ENCODE measurements around the gene TRMT13.

Gene TRMT13

DNA sequence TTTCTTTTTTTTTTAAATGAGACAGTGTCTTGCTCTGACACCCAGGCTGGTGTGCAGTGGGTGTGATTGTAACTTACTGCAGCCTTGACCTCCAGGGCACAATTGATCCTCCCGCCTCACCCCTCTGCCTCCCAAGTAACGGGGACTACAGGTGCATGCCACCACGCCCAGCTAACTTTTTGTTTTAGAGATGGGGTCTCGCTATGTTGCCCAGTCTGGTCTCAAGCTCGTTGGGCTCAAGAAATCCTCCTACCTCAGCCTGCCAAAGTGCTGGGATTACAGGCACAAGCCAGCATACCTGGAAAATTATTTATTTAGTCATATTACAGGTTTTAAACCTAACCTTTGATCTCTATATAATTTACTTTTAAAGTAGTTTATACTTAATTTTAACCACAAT is 31.7 kb downstream of the TRMT13 start:
- no peak overlapping the region for H2AFZ ChIP-seq (ENCODE audit: low read length)
- no peaks in the 10 kb centered on the region for H3K27me3 ChIP-seq (ENCODE audit: insufficient read depth, low read length, poor library complexity, severe bottlenecking)
- no peak overlapping the region for H3K9ac ChIP-seq (ENCODE audit: low read depth, low read length, poor library complexity, severe bottlenecking)
- TF ChIP-seq EZH2phosphoT487 (IDR thresholded peaks at IDR 0.05; ENCODE audit: borderline replicate concordance) (no peak), CTCF (conservative IDR thresholded peaks at IDR 0.05; ENCODE audit: low read length) (no peak)
- no peaks in the 10 kb centered on the region for H3K9me2 ChIP-seq (replicated peaks; ENCODE audit: low read depth, low read length)
- H3F3A ChIP-seq (ENCODE audit: low read depth): no peaks in the 10 kb centered on the region
- H3K4me1 ChIP-seq (ENCODE audit: insufficient read depth, low read length, poor library complexity, severe bottlenecking): no peaks in the 10 kb centered on the region
- no peaks in the 10 kb centered on the region for H3K9me3 ChIP-seq (ENCODE audit: insufficient read depth, low read depth, low read length)
- no peak overlapping the region for H3K4me3 ChIP-seq (ENCODE audit: low read length, poor library complexity, severe bottlenecking)
- H3K4me2 ChIP-seq (ENCODE audit: low read depth, low read length, poor library complexity, severe bottlenecking): no peak overlapping the region
- no peaks in the 10 kb centered on the region for H4K20me1 ChIP-seq (ENCODE audit: insufficient read depth, low read length, poor library complexity, severe bottlenecking)
- no peaks in the 10 kb centered on the region for H3K36me3 ChIP-seq (ENCODE audit: insufficient read depth, low read length)
- no peaks in the 10 kb centered on the region for H3K79me2 ChIP-seq (ENCODE audit: insufficient read depth, low read length)

GRCh38 chr1:100168051-100168450 is 35.1 kb downstream of the TRMT13 start:
- no peak overlapping the region for H3K4me3 ChIP-seq (ENCODE audit: low read length, poor library complexity, severe bottlenecking)

DNA sequence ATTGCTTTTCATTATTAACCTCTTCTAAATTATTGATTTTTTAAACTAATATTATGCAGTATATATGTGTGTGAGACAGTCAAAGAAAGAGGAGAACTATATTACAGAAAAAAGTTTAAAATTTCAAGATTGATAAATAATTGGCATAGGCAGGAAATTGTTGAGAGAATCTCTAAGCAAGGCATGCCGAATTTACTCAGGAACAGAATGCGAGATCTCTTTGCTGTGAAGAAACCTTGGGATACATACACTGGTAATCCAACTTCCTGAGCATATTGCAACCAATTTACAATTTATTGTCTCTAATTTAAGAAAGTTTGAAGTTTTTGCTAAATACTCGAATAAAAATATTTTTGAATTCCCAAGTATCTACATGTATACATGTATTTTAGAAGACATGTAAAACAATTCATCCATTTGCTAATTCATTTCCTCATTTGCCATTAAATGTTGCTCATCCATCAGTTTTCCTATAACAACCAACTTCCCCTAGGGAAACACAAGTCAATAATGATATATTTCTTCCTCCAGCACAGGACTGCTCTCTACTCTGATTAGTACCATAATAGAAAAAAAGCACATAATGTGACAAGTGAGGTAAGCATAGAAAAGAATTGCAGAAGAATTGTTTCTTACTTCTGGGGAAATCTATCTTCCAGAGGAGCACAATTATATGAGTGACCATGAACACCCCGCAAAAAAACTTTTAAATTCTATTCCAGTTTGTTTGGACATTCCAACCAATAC is 44.5 kb downstream of the TRMT13 start:
- H3K36me3 ChIP-seq (ENCODE audit: insufficient read depth, low read length): no peaks in the 10 kb centered on the region
- TF ChIP-seq EZH2phosphoT487 (IDR thresholded peaks at IDR 0.05; ENCODE audit: borderline replicate concordance) (no peak), CTCF (conservative IDR thresholded peaks at IDR 0.05; ENCODE audit: low read length) (no peak)
- H3K4me1 ChIP-seq (ENCODE audit: insufficient read depth, low read length, poor library complexity, severe bottlenecking): no peaks in the 10 kb centered on the region
- no peaks in the 10 kb centered on the region for H3K9me2 ChIP-seq (replicated peaks; ENCODE audit: low read depth, low read length)
- no peaks in the 10 kb centered on the region for H4K20me1 ChIP-seq (ENCODE audit: insufficient read depth, low read length, poor library complexity, severe bottlenecking)
- H3K79me2 ChIP-seq (ENCODE audit: insufficient read depth, low read length): no peaks in the 10 kb centered on the region
- no peaks in the 10 kb centered on the region for H3K27me3 ChIP-seq (ENCODE audit: insufficient read depth, low read length, poor library complexity, severe bottlenecking)
- H3K4me3 ChIP-seq (ENCODE audit: low read length, poor library complexity, severe bottlenecking): no peak overlapping the region
- no peaks in the 10 kb centered on the region for H3F3A ChIP-seq (ENCODE audit: low read depth)
- no peak overlapping the region for H3K9ac ChIP-seq (ENCODE audit: low read depth, low read length, poor library complexity, severe bottlenecking)
- H3K4me2 ChIP-seq (ENCODE audit: low read depth, low read length, poor library complexity, severe bottlenecking): no peak overlapping the region
- peaks cover 4% of the 10 kb centered on the region; the same call in 1 of the 2 replicates for H3K9me3 ChIP-seq (ENCODE audit: insufficient read depth, low read depth, low read length)
- H2AFZ ChIP-seq (ENCODE audit: low read length): no peak overlapping the region

More at GRCh38 chr1:100168051-100168450, 35.1 kb downstream of the TRMT13 start:
- H3K4me1 ChIP-seq (ENCODE audit: insufficient read depth, low read length, poor library complexity, severe bottlenecking): no peaks in the 10 kb centered on the region
- no peaks in the 10 kb centered on the region for H4K20me1 ChIP-seq (ENCODE audit: insufficient read depth, low read length, poor library complexity, severe bottlenecking)
- H3K27me3 ChIP-seq (ENCODE audit: insufficient read depth, low read length, poor library complexity, severe bottlenecking): no peaks in the 10 kb centered on the region
- no peaks in the 10 kb centered on the region for H3F3A ChIP-seq (ENCODE audit: low read depth)
- no peak overlapping the region for H2AFZ ChIP-seq (ENCODE audit: low read length)
- no peak overlapping the region for H3K4me2 ChIP-seq (ENCODE audit: low read depth, low read length, poor library complexity, severe bottlenecking)
- H3K9me2 ChIP-seq (replicated peaks; ENCODE audit: low read depth, low read length): no peaks in the 10 kb centered on the region
- H3K9ac ChIP-seq (ENCODE audit: low read depth, low read length, poor library complexity, severe bottlenecking): no peak overlapping the region
- no peaks in the 10 kb centered on the region for H3K79me2 ChIP-seq (ENCODE audit: insufficient read depth, low read length)
- TF ChIP-seq CTCF (conservative IDR thresholded peaks at IDR 0.05; ENCODE audit: low read length) (no peak), EZH2phosphoT487 (IDR thresholded peaks at IDR 0.05; ENCODE audit: borderline replicate concordance) (no peak)
- no peaks in the 10 kb centered on the region for H3K36me3 ChIP-seq (ENCODE audit: insufficient read depth, low read length)
- H3K9me3 ChIP-seq (ENCODE audit: insufficient read depth, low read depth, low read length): no peaks in the 10 kb centered on the region

All from Loucy (cell line).